Measurements from ENCODE around the gene EIF4E1B.

Gene EIF4E1B

DNA sequence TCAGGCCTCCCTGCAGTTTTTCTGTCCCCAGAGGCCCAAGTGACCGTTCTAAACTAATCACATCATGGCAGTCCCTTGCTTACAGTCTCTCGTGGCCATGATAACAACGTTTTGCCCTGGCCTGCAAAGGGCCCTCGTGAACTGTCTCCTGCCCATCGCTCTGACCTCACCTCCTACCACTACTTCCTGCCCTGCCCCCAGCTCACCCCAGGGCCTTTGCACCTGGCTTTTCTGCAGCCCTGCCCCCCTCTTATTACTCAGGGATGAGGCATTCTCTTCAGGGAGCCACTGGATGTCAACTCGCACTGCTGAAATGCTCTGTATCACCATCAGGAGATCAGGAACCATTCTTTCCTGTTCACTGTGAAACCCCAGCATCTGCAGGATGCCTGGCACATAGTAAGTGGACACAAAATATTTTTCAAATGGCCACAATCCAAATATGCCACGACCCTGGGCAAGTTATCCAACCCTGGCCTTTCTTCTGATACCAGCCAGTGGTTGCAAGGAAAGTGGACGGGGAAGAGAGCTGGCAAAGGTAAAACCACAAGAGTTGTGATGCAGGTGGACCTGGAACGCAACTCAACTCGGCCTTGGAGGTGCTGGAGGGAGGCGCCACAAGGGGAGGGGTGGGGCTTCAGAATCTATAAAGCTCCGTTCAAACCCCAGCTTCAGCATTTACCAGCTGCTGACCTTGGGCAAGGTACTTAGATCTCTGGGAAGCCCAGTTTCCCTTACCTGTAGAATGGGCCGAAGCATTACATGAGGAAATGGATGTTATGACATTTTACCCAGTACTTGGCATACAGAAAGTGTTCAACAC, 1.9 kb upstream of the EIF4E1B start:
- no peak for DNase-seq

DNA sequence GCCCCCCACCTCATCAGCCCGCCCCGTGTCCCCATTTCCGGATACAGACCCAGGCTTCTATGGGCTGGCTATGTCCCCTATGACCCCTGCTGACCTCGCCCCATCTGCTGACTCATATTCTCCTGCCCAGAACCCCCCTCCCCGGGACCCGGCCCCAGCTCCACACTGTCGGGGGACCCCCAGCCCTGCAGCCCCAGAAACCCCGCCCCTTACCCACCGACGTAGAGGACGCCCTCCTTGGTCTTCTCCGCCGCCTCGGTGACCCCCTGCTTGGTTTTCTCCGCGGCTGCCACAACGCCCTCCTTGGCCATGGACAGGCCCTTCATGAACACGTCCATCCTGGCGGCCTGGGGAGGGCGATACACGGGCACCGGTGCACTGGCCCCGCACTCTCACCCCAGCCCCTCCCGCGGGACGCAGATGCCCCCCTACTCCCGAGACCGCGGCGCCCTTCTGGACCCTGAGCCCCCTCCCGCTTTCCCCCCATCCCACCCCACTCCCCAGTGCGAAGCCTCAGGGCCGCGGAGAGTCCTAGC, 1.1 kb upstream of the EIF4E1B start:
- no peak for DNase-seq

DNA sequence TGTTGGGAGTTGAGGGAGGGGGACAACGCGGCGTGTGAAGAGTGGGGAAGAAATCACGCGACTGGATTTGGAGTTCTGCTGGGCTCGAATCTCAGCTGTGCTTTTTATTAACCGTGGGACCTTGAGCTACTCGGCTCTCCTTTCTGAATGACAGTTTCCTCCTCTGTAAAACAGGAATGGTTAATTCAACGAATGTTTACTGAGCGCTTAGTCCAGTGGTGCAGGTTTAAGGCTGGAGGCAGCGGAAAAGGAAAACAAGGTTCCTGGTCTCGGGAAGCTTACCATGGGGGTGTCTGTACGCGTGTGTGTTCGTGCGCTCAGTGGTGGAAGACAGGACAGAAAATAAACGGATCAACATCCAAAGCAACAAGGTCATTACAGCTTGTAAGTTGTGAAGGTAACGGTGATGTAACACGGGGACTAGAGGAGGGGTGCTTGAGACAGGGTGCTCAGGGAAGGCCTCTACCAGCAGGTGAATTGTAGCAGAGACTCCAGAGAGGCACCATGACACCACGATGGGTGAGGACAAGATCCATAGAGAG, 277 bp downstream of the EIF4E1B start:
- no peak for DNase-seq

DNA sequence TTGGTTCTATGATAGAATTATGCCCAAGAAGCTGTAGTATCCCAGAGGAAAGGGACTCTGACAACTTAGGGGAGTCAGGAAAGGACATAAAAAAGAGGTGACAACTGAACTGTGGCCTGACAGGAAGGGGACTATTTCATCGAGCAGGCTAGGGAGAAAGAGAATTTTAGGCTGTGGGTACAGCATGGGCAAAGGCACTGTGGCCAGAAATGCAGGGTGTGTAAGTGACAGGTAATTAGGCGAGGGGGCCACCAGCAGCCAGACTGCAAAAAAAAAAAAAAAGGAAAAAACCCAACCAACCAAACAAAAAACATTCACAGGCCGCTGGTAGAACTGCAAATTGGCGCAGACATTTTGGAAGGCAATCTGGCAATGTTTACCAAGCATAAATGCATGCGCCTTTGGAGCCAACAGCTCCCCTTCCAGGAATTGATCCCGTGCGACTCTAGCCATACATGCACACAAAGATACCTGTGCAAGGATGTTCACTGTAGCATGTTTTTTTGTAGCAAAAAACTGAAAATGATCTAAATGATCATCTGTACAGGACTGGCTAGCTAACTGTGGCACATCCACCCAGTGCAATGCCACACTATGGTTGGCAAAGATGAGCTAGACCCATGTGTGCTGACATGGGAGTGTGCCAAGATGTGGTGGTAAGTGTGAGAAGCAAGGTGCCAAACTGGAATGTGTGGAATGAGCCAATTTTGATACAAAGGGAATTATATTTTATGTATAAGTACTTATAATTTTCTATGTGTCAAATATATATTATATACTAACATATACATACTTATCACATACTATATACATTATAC, 1.1 kb downstream of the EIF4E1B start:
- no peak for DNase-seq

DNA sequence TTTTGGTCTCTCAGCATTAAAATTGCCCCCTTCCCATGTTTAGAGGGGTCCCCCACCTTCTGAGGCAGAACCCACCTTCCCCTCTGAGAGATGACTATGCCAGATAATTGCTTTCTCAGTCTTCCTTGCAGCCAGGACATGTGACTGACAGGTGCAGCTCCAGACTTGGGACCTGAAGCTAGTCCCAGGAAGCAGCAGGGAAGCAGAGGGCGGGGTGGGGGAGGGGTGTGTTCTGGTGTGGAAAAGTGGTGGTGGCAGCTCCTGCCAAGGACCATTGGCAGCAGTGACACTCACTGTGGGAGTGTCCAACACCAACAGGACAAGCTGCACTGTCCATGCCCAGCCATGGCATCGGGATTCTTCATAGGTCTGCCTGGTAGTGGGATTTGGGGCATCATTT, 2.3 kb downstream of the EIF4E1B start:
- DNase-seq, result no peak

DNA sequence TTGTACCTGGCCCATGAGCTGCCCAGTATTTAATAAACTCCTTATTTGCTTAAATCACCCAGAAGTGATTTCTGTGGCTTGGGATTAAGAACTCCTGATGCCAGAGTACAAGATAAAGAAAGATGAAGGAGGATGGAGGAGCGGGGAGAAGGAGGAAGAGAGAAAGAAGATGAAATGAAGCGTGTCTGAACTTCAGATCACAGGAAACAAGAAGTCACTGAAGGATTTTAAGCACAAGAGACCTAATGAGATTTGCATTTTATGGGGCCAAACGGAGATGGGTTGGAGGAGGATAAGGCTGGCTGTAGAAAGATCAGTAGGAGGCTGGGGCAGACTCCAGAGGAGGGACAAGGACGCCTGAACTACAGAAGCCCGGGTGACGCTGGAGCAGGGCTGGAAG, 3.1 kb downstream of the EIF4E1B start:
- DNase-seq, result no peak

DNA sequence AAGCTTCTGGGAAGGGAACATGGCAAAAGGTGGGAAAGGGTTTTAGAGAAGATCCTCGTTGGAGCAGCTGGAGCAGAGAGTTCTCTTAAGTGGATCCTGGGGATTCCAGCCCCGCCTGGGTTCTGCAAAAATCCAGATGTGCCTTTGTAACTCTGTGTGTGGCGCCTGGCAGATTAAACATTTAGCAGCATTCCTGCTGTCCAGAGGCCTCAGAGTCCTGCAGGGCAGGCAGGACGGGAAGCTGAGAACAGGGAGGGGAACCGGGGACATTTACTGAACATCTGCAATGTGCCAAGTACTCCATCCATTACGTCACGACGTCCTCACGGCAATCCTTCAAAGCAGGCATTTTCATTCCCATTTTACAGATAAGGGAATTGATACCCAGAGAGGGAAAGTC, 6.0 kb downstream of the EIF4E1B start:
- DNase-seq, result no peak

DNA sequence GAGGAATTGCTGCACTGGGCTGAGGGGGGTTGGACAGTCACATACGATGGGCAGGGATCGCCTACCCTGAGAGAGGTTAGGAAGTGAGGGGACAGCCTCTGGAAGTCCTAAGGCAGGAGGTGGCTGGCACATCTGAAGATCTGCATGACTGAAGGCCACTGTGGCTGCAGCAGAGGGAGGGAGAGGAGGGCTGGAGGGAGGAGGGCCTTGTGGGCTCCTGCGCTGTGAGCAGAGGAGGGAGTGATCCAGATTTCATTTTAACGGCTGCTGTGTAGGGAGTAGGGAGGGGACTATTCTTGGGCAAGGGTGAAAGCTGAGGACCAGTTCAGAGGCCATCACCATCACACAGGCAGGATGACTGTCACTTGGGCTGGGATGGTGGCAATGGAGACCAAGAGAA, 7.1 kb downstream of the EIF4E1B start:
- DNase-seq, result no peak

DNA sequence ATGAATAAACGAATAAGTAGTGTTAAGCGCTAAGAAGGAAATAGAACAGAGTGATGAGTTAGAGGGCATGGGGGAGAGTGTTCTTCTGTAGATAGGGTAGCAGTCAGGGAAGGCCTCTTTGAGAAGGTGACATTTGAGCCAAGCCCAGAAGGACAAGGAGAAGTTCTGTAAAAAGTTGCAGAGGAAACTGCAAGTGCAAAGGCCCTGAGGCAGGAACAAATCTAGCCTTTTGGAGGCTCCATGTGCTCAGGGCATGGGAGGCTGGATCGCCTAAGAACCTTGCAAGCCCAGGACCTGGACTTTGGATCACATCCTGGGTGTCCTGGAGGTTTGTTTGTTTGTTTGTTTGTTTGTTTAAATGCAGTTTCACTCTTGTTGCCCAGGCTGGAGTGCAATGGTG, 8.0 kb downstream of the EIF4E1B start:
- DNase-seq, result no peak

DNA sequence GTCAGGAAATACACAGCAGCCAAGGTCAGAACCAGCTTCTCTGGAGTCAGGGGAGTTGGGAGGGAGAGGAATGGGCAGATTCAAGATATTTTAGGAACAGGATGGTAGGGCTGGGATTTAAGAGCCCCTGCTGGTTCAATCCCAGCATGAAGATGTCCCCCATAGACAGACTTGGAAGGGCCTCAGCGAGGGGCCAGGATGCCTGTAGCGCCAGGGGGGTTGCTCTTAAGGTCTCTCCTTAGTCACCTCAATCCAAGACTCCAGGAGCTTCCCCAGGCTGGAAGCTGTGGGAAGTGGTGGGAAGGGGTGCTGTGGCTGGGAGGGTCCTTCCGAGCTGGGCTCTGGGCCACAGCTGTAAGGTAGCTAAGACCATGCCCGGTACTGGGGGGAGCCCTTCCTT, 8.7 kb downstream of the EIF4E1B start:
- DNase-seq, result no peak

DNA sequence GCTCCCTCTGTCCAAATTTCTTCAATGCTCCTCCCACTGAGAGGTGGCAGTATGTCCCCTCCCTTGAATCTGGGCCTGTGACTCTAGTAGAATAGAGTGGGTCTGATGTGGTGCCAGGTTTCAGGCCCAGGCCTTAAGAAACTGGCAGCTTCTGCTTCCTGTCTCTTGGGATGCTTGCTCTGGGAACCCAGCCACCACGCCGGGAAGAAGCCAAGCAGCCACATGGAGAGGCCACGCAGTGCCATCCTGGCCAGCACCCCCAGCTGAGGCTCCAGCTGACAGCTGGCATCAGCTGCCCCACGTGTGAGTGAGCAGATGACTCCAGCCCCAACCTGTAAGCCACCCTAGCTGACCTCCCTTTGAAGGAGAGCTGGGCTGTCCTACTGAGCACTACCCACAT, 9.5 kb downstream of the EIF4E1B start:
- no peak for DNase-seq

DNA sequence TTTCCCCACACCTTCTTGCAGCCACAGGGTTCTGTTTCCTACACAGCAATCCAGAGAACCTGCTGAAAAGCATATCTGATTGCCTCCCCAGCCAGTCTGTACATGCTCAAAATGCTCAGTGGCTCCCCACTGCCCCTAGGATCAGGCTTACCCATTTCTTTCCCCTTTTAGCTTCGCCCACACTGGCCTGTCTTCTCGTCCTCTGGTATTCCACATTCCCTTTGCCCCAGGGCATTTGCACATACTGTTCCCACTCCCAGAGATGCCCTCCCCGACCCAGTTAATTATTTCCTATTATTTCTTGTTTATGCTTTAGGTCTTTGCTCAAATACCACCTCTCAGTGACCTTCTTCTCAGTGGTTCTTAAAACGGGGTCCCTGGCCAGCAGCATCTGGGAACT, 10.1 kb downstream of the EIF4E1B start:
- no peak for DNase-seq

DNA sequence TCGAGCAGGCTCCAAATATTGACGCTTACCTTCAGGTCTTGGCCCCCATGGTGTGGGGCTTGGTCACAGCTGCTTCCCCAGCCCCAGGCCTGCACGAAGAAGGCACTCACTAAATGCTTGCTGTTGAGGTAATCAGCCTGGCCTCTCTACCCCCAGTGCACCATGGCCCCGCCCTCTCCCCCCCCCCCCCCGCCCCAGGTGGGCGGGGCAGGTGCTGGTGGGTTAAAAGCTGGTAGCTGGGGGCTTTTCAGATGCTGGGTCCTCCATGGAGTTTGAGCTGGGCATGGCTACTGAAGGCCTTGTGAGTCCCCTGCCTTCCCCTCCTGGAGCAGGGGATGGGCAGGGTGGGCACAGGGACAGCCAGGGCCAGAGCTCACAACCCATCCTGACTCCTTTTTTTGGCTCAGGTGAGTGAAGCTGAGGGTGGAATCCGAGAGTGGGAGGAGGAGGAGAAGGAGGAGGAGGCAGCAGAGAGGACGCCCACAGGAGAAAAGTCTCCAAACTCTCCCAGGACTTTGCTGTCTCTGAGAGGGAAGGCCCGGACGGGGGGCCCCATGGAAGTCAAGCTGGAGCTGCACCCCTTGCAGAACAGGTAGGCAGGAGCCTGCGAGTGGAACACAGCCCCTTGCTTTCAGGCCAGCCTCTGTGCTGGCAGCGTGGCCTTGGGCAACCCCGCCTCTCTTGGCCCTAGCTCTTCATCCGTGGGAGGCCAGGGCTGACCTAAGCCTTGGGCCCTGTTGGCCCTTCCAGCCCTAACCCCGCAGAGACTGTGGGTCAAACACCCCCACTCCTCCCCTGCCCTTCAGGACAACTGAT, 12.4 kb downstream of the EIF4E1B start:
- no peak for DNase-seq

DNA sequence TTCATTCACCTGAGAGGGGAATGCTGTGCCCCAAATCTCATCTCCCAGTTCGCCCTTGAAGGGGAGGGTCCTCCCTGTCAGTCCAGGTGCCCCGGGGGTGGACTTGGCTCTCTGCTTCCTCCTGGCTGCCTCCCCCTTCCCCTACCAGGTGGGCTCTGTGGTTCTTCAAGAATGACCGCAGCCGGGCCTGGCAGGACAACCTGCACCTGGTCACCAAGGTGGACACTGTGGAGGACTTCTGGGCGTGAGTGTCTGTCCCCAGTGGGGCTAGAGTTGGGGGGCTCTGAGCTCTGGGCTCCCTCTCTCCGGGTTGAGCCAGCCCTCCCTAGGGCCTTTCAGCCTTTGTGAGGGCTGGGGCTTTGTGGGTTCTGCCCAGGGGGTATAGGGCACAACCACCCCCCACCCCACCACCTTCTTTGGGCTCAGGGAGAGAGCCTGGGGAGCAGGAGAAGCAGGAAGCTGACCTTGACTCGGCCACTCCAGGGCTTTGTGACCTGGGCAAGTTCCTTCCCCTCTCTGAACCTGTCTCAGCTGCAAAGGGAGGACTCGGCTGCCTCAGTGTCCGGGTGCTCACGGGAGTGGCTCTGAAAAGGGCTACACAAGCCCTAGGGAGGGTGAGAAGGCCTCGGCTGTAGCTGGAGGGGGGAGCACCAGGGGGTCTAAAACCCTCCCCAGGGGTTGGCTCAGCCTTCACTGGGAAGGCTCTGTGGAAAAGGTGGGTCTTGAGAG, 13.2 kb downstream of the EIF4E1B start:
- DNase-seq, result no peak

DNA sequence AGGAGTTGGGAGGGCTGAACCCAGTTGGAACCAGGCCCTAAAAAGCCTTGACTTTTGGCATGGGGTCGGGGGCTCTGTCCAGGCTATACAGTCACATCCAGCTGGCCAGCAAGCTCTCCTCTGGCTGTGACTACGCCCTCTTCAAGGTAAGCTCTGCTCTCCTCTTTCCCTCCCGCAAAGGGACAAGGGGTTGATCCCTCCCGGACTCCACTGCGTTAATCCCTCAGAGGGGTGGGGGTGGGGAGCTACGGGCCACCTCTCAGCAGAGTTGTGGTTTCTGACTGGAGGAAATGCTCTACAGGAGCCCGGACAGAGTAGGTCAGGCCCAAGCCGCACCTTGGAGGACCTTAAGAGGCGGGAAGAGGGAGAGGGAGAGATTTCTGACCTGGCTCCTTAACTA, 13.8 kb downstream of the EIF4E1B start:
- no peak for DNase-seq

DNA sequence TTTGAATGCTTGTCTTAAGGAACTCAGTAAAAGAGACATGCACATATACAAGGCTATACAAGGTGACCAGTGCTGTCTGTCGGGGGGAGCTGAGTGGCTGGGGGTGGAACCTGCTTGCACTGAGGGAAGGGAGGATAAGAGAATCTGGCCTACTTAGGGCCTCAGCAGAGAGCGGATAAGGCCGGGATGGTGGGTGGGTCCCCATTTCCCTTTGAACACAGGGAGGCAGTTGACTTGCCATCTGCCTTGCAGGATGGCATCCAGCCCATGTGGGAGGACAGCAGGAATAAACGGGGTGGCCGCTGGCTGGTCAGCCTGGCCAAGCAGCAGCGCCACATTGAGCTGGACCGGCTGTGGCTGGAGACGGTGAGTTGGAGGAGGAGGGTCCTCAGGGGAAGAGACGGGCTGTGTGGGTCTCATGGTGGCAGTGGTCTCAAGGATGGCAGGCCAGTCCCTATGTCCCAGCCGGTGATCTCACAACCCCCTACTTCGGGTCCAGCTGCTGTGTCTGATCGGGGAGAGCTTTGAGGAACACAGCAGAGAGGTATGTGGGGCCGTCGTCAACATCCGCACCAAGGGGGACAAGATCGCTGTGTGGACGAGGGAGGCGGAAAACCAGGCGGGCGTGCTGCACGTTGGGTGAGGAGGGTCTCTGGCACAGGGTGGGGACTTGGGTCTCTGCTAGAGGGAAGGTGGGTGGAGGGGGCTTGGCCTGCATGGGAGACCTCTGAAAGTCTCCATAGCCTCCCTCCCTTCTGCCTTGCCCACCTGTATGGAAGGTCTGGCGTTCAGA, 14.6 kb downstream of the EIF4E1B start:
- DNase-seq, result no peak

DNA sequence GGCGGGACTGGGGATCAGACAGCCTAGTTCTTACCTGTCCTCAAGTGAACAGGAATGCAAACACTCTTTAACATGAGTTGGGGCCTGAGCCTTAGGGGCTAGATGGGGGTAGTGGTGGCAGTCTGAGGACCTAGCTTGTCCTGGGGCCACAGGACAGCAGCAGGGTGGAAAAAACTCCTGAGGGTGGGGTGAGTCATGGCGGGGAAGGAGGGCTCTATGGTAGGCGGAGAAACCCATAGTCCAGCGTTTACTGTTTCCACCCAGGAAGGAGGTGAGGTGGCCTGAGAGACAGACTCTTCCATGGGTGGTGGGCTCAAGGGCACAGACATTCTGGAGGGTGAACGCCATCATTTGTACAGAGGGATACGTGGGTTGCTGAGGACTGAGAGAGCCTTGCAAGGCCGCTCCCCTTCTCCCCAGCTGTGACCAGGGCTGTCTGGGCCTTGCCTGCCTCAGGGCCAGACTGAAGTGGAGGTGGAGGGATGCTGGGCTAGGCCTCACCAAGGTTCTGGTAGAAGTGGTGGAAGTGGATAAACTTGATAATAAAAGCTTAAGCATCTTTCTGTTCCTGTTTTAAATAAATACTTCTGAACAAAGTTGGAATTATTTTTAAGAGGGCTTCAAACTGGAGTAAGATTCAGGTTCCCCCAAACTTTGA, 15.7 kb downstream of the EIF4E1B start:
- no peak for DNase-seq

DNA sequence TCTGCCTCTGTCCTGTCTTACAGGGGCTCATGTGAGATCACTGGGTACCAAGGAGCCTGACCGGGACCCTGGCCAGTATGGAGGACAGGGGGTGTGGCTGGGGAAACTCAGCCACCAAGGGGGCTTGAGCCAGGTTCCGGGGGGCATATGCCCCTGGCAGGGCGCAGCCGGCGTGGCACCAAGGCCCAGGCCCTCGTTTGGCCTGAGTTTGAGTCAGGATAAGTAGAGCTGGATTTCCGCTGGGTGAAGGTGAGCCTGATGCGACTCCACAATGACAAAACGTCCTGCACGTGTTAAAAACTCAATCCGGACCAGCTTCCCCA, 16.2 kb downstream of the EIF4E1B start:
- DNase-seq, result no peak

DNA sequence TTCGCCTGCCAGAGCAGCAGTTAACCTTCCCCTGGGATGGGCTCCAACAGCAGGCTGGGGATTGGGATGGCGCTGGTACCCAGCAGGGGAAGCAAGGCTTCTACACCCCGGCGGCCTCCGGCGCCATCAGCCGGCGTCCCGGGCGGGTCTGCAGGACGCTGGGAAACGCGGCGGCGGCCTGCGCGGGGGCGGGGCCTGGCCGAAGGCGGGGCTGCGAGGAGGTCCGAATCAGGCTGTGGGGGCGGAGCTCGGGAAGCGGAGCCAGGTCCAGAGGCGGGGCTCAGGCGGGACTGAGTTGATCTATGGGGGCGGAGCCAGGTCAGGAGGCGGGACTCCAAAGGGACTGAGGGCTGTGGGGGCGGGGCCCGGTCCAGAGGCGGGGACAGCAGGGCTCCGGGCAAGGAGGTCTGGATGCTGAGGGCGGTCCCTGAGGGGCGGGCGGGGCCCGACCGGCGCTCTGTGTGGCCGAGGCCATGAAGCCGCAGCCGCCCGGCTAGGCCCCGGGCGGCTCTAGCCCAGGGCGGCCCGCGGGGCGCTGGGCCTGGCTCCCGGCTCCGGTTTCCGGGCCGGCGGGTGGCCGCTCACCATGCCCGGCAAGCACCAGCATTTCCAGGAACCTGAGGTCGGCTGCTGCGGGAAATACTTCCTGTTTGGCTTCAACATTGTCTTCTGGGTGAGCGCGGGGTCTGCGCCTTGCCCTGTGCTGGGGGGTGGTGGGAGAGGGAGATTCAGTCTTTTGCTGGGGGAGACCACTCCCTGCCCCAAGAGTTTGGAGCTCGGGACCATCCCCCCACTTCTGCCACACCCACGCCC, 16.8 kb downstream of the EIF4E1B start, which contains the start of gene TSPAN17:
Gene TSPAN17, plus strand, starts transcription at position 455 of the 813 bp plus-strand sequence. Its CDS starts 132 bp downstream, at position 587.
- DNase-seq, result peak; percentile 98
